Measurements from ENCODE around the gene MTG2. TPM values are rescaled to one million over a fixed set of nuclear protein-coding genes. Genes with fewer than 3 reads are reported as not detected.

The MTG2 gene
- polyA plus RNA-seq, 1 of the 3 experiments (the other 2 are of a cell fraction): 42.9 TPM

DNA sequence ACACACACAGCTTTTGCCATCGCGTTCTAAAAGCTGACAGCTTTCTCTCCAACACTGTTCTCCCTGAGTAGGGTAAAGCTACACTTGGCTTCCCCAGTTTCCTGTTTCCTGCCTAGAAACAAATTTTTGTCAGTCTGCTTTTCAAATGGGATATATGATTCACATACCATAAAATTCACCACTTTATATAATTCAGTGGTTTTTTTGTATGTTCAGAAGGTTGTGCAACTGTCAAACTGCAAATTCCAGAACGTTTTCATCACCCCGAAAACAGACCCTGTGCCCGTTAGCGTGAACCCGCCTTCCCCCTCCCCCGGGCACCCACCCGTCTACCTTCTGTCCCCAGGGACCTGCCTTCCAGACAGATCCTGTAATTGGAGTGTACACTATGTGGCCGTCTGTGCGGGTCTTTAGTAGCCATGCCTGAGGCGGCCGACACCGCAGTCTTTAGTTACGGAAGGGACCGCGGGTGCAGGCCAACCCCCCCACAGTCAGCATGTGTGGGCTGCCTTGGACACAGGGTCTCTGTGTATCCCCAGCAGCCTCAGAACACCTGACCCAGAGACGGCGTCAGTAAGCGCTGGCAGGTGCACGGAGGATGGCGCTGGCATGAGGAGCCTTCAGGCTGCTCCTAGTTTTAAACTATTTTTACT is 20.7 kb downstream of the MTG2 start:
- H3K9ac ChIP-seq: no peak overlapping the region
- TF ChIP-seq SIN3A (IDR thresholded peaks at IDR 0.05; ENCODE audit: borderline replicate concordance, low read depth, low read length): no peak
- TF ChIP-seq NFIC (IDR thresholded peaks at IDR 0.05; ENCODE audit: borderline replicate concordance): no peak
- no peak for TF ChIP-seq JUND (IDR thresholded peaks at IDR 0.05)
- TF ChIP-seq FOXM1 (IDR thresholded peaks at IDR 0.05; ENCODE audit: low read depth): no peak
- TF ChIP-seq, protein P1, sequence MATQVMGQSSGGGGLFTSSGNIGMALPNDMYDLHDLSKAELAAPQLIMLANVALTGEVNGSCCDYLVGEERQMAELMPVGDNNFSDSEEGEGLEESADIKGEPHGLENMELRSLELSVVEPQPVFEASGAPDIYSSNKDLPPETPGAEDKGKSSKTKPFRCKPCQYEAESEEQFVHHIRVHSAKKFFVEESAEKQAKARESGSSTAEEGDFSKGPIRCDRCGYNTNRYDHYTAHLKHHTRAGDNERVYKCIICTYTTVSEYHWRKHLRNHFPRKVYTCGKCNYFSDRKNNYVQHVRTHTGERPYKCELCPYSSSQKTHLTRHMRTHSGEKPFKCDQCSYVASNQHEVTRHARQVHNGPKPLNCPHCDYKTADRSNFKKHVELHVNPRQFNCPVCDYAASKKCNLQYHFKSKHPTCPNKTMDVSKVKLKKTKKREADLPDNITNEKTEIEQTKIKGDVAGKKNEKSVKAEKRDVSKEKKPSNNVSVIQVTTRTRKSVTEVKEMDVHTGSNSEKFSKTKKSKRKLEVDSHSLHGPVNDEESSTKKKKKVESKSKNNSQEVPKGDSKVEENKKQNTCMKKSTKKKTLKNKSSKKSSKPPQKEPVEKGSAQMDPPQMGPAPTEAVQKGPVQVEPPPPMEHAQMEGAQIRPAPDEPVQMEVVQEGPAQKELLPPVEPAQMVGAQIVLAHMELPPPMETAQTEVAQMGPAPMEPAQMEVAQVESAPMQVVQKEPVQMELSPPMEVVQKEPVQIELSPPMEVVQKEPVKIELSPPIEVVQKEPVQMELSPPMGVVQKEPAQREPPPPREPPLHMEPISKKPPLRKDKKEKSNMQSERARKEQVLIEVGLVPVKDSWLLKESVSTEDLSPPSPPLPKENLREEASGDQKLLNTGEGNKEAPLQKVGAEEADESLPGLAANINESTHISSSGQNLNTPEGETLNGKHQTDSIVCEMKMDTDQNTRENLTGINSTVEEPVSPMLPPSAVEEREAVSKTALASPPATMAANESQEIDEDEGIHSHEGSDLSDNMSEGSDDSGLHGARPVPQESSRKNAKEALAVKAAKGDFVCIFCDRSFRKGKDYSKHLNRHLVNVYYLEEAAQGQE (IDR thresholded peaks at IDR 0.05; ENCODE audit: low read depth, low read length): no peak
- TF ChIP-seq, protein P2, sequence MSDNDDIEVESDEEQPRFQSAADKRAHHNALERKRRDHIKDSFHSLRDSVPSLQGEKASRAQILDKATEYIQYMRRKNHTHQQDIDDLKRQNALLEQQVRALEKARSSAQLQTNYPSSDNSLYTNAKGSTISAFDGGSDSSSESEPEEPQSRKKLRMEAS (IDR thresholded peaks at IDR 0.05; ENCODE audit: low read depth): no peak
- no peak for TF ChIP-seq ELF1 (IDR thresholded peaks at IDR 0.05)
- no peak for TF ChIP-seq FOXJ3 (CRISPR knock-in tag; IDR thresholded peaks at IDR 0.05)
- no peak for TF ChIP-seq SMC3 (IDR thresholded peaks at IDR 0.05; ENCODE audit: low read depth, low read length)
- TF ChIP-seq, protein P3, sequence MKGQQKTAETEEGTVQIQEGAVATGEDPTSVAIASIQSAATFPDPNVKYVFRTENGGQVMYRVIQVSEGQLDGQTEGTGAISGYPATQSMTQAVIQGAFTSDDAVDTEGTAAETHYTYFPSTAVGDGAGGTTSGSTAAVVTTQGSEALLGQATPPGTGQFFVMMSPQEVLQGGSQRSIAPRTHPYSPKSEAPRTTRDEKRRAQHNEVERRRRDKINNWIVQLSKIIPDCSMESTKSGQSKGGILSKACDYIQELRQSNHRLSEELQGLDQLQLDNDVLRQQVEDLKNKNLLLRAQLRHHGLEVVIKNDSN (IDR thresholded peaks at IDR 0.05; ENCODE audit: borderline replicate concordance, low read depth): no peak
- TF ChIP-seq POLR2AphosphoS5 (IDR thresholded peaks at IDR 0.05; ENCODE audit: low read depth, low read length): no peak
- no peak for TF ChIP-seq GATA2 (CRISPR knock-in tag; IDR thresholded peaks at IDR 0.05)
- no peak for TF ChIP-seq EZH2phosphoT487 (IDR thresholded peaks at IDR 0.05; ENCODE audit: borderline replicate concordance, low read depth)
- TF ChIP-seq CHD2 (IDR thresholded peaks at IDR 0.05; ENCODE audit: low read length, partially characterized antibody): no peak
- no peak for TF ChIP-seq YY1 (IDR thresholded peaks at IDR 0.05; ENCODE audit: low read depth)
- no peak for TF ChIP-seq FOSL2 (IDR thresholded peaks at IDR 0.05; ENCODE audit: borderline replicate concordance, low read depth)
- no peaks in the 10 kb centered on the region for H3K9me3 ChIP-seq
- CTCF ChIA-PET: no interaction called here
- no peak overlapping the region for H3K4me3 ChIP-seq (ENCODE audit: low read depth in 2 of 2, low read length in 1 of 2)
- H3K36me3 ChIP-seq (replicated peaks in 1 of 2; ENCODE audit: control insufficient read depth in 1 of 2, insufficient read depth in 2 of 2, low read length in 1 of 2): peaks cover 13 to 34% of the 10 kb centered on the region in 2 experiments
- 86% methylated on average over 22 of the region's 22 CpGs for WGBS (ENCODE audit: low lambda C conversion rate)
- no peaks in the 10 kb centered on the region; a peak in 2 of 4 replicates for H3K4me1 ChIP-seq (ENCODE audit: control insufficient read depth in 1 of 2, insufficient read depth in 2 of 2, low read depth in 1 of 2, low read length in 1 of 2)
- no peak for DNase-seq
- POLR2A ChIA-PET: no interaction called here
- H3K79me2 ChIP-seq (ENCODE audit: insufficient read depth): no peaks in the 10 kb centered on the region
- no peak overlapping the region for H2AFZ ChIP-seq (ENCODE audit: low read depth)
- no peaks in the 10 kb centered on the region for H3K9me2 ChIP-seq
- H3K27me3 ChIP-seq (ENCODE audit: insufficient read depth): no peaks in the 10 kb centered on the region
- H3K27ac ChIP-seq (ENCODE audit: low read depth in 2 of 2, low read length in 1 of 2): no peak overlapping the region
- no peak overlapping the region for H3K4me2 ChIP-seq
- no peaks in the 10 kb centered on the region for H3F3A ChIP-seq (replicated peaks; ENCODE audit: insufficient read depth)
- H4K20me1 ChIP-seq (ENCODE audit: insufficient read depth): no peaks in the 10 kb centered on the region
